ENCODE data around the gene CYSRT1. TPM values are rescaled to one million over a fixed set of nuclear protein-coding genes. Genes with fewer than 3 reads are reported as not detected.

CYSRT1 gene
- total RNA-seq, 1 donor from 2014 or later: not detected

- Mint-ChIP-seq H3K27me3 (ENCODE audit: insufficient read depth, low read depth) (no peaks in the 10 kb centered on the region), H3K36me3 (peaks cover 8% of the 10 kb centered on the region), H3K9me3 (no peaks in the 10 kb centered on the region), H3K27ac (no peak overlapping the region), H3K4me3 (no peak overlapping the region), H3K4me1 (no peaks in the 10 kb centered on the region)
- no peaks in the 10 kb centered on the region for H3K27me3 ChIP-seq
- TF ChIP-seq EZH2phosphoT487 (IDR thresholded peaks at IDR 0.05) (no peak), EZH2 (IDR thresholded peaks at IDR 0.05) (no peak)
- TF ChIP-seq, protein P1, sequence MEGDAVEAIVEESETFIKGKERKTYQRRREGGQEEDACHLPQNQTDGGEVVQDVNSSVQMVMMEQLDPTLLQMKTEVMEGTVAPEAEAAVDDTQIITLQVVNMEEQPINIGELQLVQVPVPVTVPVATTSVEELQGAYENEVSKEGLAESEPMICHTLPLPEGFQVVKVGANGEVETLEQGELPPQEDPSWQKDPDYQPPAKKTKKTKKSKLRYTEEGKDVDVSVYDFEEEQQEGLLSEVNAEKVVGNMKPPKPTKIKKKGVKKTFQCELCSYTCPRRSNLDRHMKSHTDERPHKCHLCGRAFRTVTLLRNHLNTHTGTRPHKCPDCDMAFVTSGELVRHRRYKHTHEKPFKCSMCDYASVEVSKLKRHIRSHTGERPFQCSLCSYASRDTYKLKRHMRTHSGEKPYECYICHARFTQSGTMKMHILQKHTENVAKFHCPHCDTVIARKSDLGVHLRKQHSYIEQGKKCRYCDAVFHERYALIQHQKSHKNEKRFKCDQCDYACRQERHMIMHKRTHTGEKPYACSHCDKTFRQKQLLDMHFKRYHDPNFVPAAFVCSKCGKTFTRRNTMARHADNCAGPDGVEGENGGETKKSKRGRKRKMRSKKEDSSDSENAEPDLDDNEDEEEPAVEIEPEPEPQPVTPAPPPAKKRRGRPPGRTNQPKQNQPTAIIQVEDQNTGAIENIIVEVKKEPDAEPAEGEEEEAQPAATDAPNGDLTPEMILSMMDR (IDR thresholded peaks at IDR 0.05): no peak
- no peak overlapping the region for H3K4me2 ChIP-seq
- no peak overlapping the region for H3K27ac ChIP-seq
- no peaks in the 10 kb centered on the region for H3K9me3 ChIP-seq (ENCODE audit: low read depth)
- no peak overlapping the region for H3K4me3 ChIP-seq
- no peaks in the 10 kb centered on the region for H3K4me1 ChIP-seq
- no peaks in the 10 kb centered on the region for H4K20me1 ChIP-seq (ENCODE audit: low read depth)
- no peak for DNase-seq (ENCODE audit: low spot score)
- H2AFZ ChIP-seq (replicated peaks): no peak overlapping the region
- no peak overlapping the region for H3K9ac ChIP-seq
- H3F3A ChIP-seq (ENCODE audit: low read depth): no peaks in the 10 kb centered on the region
- H3K79me2 ChIP-seq (ENCODE audit: low read depth): no peaks in the 10 kb centered on the region
- H3K36me3 ChIP-seq: no peaks in the 10 kb centered on the region
Observed at GRCh38 chr9:137268538-137269201, 43.7 kb downstream of the CYSRT1 start.

- no peak overlapping the region for H3K4me2 ChIP-seq
- H3K27ac ChIP-seq: no peak overlapping the region
- Mint-ChIP-seq H3K4me3 (no peak overlapping the region), H3K27ac (no peak overlapping the region), H3K36me3 (peaks cover 8% of the 10 kb centered on the region), H3K9me3 (no peaks in the 10 kb centered on the region), H3K4me1 (no peaks in the 10 kb centered on the region), H3K27me3 (ENCODE audit: insufficient read depth, low read depth) (peaks cover under 1% of the 10 kb centered on the region)
- H3K27me3 ChIP-seq: no peaks in the 10 kb centered on the region
- H3K4me1 ChIP-seq: no peaks in the 10 kb centered on the region
- H3K9ac ChIP-seq: no peak overlapping the region
- H4K20me1 ChIP-seq (ENCODE audit: low read depth): no peaks in the 10 kb centered on the region
- H2AFZ ChIP-seq (replicated peaks): no peak overlapping the region
- H3K4me3 ChIP-seq: no peak overlapping the region
- H3K9me3 ChIP-seq (ENCODE audit: low read depth): no peaks in the 10 kb centered on the region
- DNase-seq (ENCODE audit: low spot score): no peak
- no peaks in the 10 kb centered on the region for H3F3A ChIP-seq (ENCODE audit: low read depth)
- TF ChIP-seq EZH2 (IDR thresholded peaks at IDR 0.05): no peak
- no peak for TF ChIP-seq EZH2phosphoT487 (IDR thresholded peaks at IDR 0.05)
- TF ChIP-seq, protein P1 (IDR thresholded peaks at IDR 0.05): no peak
- no peaks in the 10 kb centered on the region for H3K36me3 ChIP-seq
- H3K79me2 ChIP-seq (ENCODE audit: low read depth): no peaks in the 10 kb centered on the region
Observed at GRCh38 chr9:137269231-137269772, 44.3 kb downstream of the CYSRT1 start.

GRCh38 chr9:137270929-137271695 is 46.1 kb downstream of the CYSRT1 start:
- no peak overlapping the region for H3K4me2 ChIP-seq
- H3K27ac ChIP-seq: no peak overlapping the region
- no peak overlapping the region for H3K4me3 ChIP-seq
- no peak overlapping the region for H3K9ac ChIP-seq
- peaks cover under 1% of the 10 kb centered on the region for H3F3A ChIP-seq (ENCODE audit: low read depth)
- no peaks in the 10 kb centered on the region for H4K20me1 ChIP-seq (ENCODE audit: low read depth)
- H3K4me1 Mint-ChIP-seq: peaks cover 7% of the 10 kb centered on the region
- DNase-seq (ENCODE audit: low spot score): no peak
- no peaks in the 10 kb centered on the region for H3K9me3 Mint-ChIP-seq
- H3K36me3 Mint-ChIP-seq: peaks cover 8% of the 10 kb centered on the region
- H3K9me3 ChIP-seq (ENCODE audit: low read depth): no peaks in the 10 kb centered on the region
- H3K27me3 ChIP-seq: no peaks in the 10 kb centered on the region
- no peaks in the 10 kb centered on the region for H3K79me2 ChIP-seq (ENCODE audit: low read depth)
- H3K27ac Mint-ChIP-seq: no peak overlapping the region
- H3K4me3 Mint-ChIP-seq: no peak overlapping the region
- peaks cover 8% of the 10 kb centered on the region for H3K27me3 Mint-ChIP-seq (ENCODE audit: insufficient read depth, low read depth)
- H3K4me1 ChIP-seq: peaks cover under 1% of the 10 kb centered on the region
- H3K36me3 ChIP-seq: no peaks in the 10 kb centered on the region
- no peak for TF ChIP-seq EZH2phosphoT487 (IDR thresholded peaks at IDR 0.05)
- TF ChIP-seq, protein P1 (IDR thresholded peaks at IDR 0.05): no peak
- TF ChIP-seq EZH2 (IDR thresholded peaks at IDR 0.05): no peak
- no peak overlapping the region for H2AFZ ChIP-seq (replicated peaks)

Data from neural progenitor cell (in vitro differentiated cells).